ENCODE measurements around the gene MRM2.

MRM2 gene

DNA sequence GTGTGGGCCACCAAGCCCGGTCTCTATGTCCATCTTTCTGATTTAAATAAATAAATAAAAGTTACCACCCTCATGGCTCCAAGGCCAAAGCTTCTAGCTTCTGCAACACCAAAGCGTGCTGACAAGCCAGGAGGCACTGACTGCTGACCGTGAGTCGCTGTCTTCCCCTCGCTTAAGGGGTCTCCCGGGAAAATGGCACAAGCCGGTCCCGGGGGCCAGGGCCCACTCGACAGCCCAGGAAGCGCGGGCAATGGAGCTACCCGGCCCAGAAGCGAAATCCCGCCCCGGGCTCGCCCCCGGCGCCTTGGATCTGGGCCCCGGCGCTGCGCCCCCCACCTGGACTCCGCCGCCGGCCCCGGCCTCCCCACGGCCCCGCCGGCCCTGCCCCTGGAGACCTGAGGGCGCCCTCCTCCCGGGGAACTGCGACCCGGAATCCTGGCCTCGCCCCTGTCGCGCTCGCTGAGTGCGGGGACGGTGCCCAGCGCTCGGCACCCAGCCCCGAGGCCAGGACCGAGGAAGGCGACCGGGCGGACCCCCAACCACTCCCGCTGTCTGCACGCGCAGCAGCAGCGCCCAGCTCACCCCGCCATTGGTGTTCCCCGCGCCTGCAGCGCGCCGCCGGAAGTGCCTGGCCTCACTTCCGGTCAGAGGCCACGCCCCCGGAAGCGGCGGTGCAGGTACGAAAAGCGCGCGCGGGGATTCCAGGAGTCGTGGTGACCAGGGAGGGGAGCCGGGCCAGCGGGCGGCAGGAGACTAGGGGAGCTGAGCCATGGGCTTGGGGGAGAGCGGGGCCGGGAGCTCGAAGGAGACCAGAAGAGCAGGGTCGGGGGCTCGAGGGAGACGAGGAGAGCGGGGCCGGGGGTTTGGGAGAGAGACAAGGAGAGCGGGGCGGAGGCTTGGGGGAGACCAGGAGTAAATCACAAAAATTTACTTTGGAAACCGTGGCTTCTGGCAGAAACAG, at the start of gene MRM2, which contains the start of gene NUDT1:
Gene MRM2, minus strand, starts transcription at position 626 of the 961 bp plus-strand sequence. Its CDS starts 36 bp downstream, at position 590.
Gene NUDT1, plus strand, starts transcription at position 647 of the 961 bp plus-strand sequence. CDS start 2,349 bp downstream, outside the sequence.
- H3K4me1 ChIP-seq (ENCODE audit: control insufficient read depth, insufficient read depth, low read length), result peaks cover 18% of the 10 kb centered on the region
- H3K9me3 ChIP-seq (ENCODE audit: control insufficient read depth in 2 of 2, low read length in 2 of 2), result no peaks in the 10 kb centered on the region
- H3K27ac ChIP-seq (ENCODE audit: low read length), result no peak within 1 kb of the TSS
- peaks cover 14 to 19% of the 10 kb centered on the region in 2 donors for H3K36me3 ChIP-seq (ENCODE audit: control insufficient read depth in 2 of 2, insufficient read depth in 2 of 2, low read length in 2 of 2)
- H3K27me3 ChIP-seq (ENCODE audit: control insufficient read depth in 1 of 2, insufficient read depth in 2 of 2, low read length in 2 of 2), result no peaks in the 10 kb centered on the region
- peak within 1 kb of the TSS; percentile 83 to 84 for H3K4me3 ChIP-seq (ENCODE audit: low read length in 2 of 2)
- peak within 1 kb of the TSS; percentile 78 to 82 for H3K9ac ChIP-seq (ENCODE audit: low read length in 2 of 2)

DNA sequence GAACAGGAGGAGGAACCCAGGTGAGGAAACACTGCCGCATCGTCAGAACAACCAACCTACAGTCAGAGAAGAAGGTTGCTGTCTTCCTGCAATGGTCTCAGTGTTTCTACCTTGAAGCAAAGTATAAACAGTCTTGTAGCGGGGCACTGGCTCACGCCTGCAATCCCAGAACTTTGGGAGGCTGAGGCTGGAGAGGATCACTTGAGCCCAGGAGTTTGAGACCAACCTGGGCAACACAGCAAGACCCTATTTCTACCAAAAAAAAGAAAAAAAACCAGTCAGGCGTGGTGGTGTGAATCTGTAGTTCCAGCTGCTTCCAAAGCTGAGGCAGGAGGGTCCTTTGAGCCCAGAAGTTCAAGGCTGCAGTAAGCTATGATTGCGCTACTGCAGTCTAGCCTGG, 48.9 kb upstream of the MRM2 start:
- H3K9ac ChIP-seq (ENCODE audit: low read length in 2 of 2), result no peak overlapping the region
- no peaks in the 10 kb centered on the region for H3K4me1 ChIP-seq (ENCODE audit: control insufficient read depth, insufficient read depth, low read length)
- no peaks in the 10 kb centered on the region for H3K9me3 ChIP-seq (ENCODE audit: control insufficient read depth in 2 of 2, low read length in 2 of 2)
- no peaks in the 10 kb centered on the region for H3K27me3 ChIP-seq (ENCODE audit: control insufficient read depth in 1 of 2, insufficient read depth in 2 of 2, low read length in 2 of 2)
- H3K4me3 ChIP-seq (ENCODE audit: low read length in 2 of 2), result no peak overlapping the region
- H3K27ac ChIP-seq (ENCODE audit: low read length), result no peak overlapping the region
- no peaks in the 10 kb centered on the region for H3K36me3 ChIP-seq (ENCODE audit: control insufficient read depth in 2 of 2, insufficient read depth in 2 of 2, low read length in 2 of 2)

DNA sequence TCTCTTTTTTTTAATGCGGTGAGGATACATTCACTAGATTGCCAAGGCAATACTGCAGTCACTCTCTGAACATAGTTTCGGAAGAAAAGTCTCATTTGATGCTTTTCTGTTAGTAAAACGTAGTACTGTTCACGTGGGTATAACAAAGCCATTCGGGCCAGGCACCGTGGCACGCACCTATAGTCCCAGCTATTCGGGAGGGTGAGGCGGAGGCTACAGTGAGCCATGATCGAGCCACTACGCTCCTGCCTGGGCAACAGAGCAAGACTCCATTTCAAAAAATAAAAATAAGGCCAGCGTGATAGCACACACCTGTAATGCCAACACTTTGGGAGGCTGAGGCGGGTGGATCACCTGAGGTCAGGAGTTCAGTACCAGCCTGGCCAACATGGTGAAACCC, 47.6 kb upstream of the MRM2 start:
- Histone ChIP-seq H3K9me3 (ENCODE audit: control insufficient read depth in 2 of 2, low read length in 2 of 2) (no peaks in the 10 kb centered on the region), H3K4me3 (ENCODE audit: low read length in 2 of 2) (no peak overlapping the region), H3K36me3 (ENCODE audit: control insufficient read depth in 2 of 2, insufficient read depth in 2 of 2, low read length in 2 of 2) (no peaks in the 10 kb centered on the region), H3K4me1 (ENCODE audit: control insufficient read depth, insufficient read depth, low read length) (no peaks in the 10 kb centered on the region), H3K27me3 (ENCODE audit: control insufficient read depth in 1 of 2, insufficient read depth in 2 of 2, low read length in 2 of 2) (no peaks in the 10 kb centered on the region), H3K27ac (ENCODE audit: low read length) (no peak overlapping the region), H3K9ac (ENCODE audit: low read length in 2 of 2) (no peak overlapping the region)

DNA sequence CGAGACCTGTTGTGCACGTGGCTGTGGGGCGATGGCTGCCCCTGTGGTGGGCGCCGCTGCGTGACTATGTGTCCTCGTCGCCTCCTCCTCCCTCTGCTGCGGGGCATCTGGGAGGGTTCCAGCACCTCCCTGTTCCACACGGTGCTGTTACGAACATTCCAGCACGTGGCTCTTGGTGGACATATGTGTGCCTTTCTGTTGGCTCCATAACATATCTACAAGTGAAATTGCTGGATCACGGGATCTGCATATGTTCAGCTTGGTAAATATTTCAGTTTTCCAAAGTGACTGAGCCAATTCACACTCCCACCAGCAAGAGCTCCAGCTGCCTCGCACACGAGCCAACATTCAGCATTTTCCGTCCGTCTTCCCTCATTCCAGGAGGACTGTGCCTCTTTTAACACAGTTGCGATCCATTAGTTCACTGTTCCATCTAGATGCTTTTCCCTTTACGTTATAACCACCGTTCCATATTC, 47.1 kb upstream of the MRM2 start:
- H3K4me1 ChIP-seq (ENCODE audit: control insufficient read depth, insufficient read depth, low read length), result no peaks in the 10 kb centered on the region
- no peaks in the 10 kb centered on the region for H3K27me3 ChIP-seq (ENCODE audit: control insufficient read depth in 1 of 2, insufficient read depth in 2 of 2, low read length in 2 of 2)
- H3K9ac ChIP-seq (ENCODE audit: low read length in 2 of 2), result no peak overlapping the region
- H3K4me3 ChIP-seq (ENCODE audit: low read length in 2 of 2), result no peak overlapping the region
- no peak overlapping the region for H3K27ac ChIP-seq (ENCODE audit: low read length)
- no peaks in the 10 kb centered on the region for H3K9me3 ChIP-seq (ENCODE audit: control insufficient read depth in 2 of 2, low read length in 2 of 2)
- no peaks in the 10 kb centered on the region for H3K36me3 ChIP-seq (ENCODE audit: control insufficient read depth in 2 of 2, insufficient read depth in 2 of 2, low read length in 2 of 2)

DNA sequence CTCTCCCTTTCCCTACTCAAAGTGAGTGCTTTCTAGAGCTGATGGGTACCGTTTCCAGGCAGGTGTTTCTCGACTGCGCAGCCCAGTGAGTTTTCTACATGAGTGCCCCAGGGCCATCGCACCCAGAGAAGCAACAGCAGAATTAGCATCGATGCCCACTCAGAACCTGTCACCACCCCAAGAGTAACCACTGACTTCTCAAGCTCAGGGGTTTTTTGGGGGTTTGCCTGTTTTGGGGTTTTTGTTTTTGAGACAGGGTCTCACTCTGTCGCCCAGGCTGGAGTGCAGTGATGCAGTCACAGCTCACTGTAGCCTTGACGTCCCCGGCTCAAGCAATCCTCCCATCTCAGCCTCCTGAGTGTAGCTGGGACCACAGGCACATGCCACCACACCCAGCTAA, 46.5 kb upstream of the MRM2 start:
- H3K9ac ChIP-seq (ENCODE audit: low read length in 2 of 2), result no peak overlapping the region
- no peaks in the 10 kb centered on the region for H3K36me3 ChIP-seq (ENCODE audit: control insufficient read depth in 2 of 2, insufficient read depth in 2 of 2, low read length in 2 of 2)
- no peaks in the 10 kb centered on the region for H3K27me3 ChIP-seq (ENCODE audit: control insufficient read depth in 1 of 2, insufficient read depth in 2 of 2, low read length in 2 of 2)
- no peaks in the 10 kb centered on the region for H3K4me1 ChIP-seq (ENCODE audit: control insufficient read depth, insufficient read depth, low read length)
- no peaks in the 10 kb centered on the region for H3K9me3 ChIP-seq (ENCODE audit: control insufficient read depth in 2 of 2, low read length in 2 of 2)
- no peak overlapping the region for H3K27ac ChIP-seq (ENCODE audit: low read length)
- H3K4me3 ChIP-seq (ENCODE audit: low read length in 2 of 2), result no peak overlapping the region

DNA sequence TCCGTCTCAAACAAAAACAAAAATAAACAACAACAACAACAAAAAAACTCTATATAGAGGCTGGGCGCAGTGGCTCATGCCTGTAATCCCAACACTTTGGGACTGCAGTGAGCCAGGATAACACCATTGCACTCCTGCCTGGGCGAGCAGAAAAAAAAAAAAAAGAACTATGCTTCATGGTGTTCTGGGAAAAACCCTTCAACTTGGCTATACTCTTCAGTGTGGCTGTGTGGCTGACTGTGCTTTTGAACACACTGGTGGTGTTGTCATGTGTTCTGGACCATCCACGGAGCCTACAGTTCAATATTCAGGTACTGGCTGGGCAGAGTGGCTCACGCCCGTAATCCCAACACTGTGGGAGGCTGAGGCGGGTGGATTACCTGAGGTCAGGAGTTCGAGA, 45.7 kb upstream of the MRM2 start:
- no peaks in the 10 kb centered on the region for H3K4me1 ChIP-seq (ENCODE audit: control insufficient read depth, insufficient read depth, low read length)
- no peaks in the 10 kb centered on the region for H3K27me3 ChIP-seq (ENCODE audit: control insufficient read depth in 1 of 2, insufficient read depth in 2 of 2, low read length in 2 of 2)
- no peaks in the 10 kb centered on the region for H3K9me3 ChIP-seq (ENCODE audit: control insufficient read depth in 2 of 2, low read length in 2 of 2)
- no peaks in the 10 kb centered on the region for H3K36me3 ChIP-seq (ENCODE audit: control insufficient read depth in 2 of 2, insufficient read depth in 2 of 2, low read length in 2 of 2)
- no peak overlapping the region for H3K27ac ChIP-seq (ENCODE audit: low read length)
- no peak overlapping the region for H3K4me3 ChIP-seq (ENCODE audit: low read length in 2 of 2)
- no peak overlapping the region for H3K9ac ChIP-seq (ENCODE audit: low read length in 2 of 2)

DNA sequence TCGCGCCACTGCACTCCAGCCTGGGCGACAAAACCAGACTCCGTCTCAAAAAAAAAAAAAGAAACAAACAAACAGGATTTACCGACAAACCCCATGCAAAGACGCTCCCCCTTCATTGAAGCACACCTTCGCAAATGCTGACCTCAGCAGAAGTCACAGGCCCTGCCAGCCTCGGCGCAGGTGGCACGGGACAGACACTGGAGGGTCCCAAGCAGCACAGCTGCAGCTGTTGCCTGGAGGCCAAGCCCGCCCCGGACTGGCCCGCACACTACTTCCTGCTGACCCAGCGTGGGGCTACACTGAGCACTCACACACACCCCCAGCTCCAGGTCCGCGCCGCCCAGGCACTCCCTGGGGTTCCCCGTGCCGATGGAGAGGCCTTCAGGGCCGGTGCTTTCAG, 41.1 kb upstream of the MRM2 start:
- peaks cover 11% of the 10 kb centered on the region for H3K4me1 ChIP-seq (ENCODE audit: control insufficient read depth, insufficient read depth, low read length)
- H3K27ac ChIP-seq (ENCODE audit: low read length), result no peak overlapping the region
- H3K36me3 ChIP-seq (ENCODE audit: control insufficient read depth in 2 of 2, insufficient read depth in 2 of 2, low read length in 2 of 2), result peaks cover 0 to under 1% of the 10 kb centered on the region in 2 donors
- H3K9me3 ChIP-seq (ENCODE audit: control insufficient read depth in 2 of 2, low read length in 2 of 2), result no peaks in the 10 kb centered on the region
- H3K9ac ChIP-seq (ENCODE audit: low read length in 2 of 2), result no peak overlapping the region
- H3K27me3 ChIP-seq (ENCODE audit: control insufficient read depth in 1 of 2, insufficient read depth in 2 of 2, low read length in 2 of 2), result no peaks in the 10 kb centered on the region
- H3K4me3 ChIP-seq (ENCODE audit: low read length in 2 of 2), result no peak overlapping the region

DNA sequence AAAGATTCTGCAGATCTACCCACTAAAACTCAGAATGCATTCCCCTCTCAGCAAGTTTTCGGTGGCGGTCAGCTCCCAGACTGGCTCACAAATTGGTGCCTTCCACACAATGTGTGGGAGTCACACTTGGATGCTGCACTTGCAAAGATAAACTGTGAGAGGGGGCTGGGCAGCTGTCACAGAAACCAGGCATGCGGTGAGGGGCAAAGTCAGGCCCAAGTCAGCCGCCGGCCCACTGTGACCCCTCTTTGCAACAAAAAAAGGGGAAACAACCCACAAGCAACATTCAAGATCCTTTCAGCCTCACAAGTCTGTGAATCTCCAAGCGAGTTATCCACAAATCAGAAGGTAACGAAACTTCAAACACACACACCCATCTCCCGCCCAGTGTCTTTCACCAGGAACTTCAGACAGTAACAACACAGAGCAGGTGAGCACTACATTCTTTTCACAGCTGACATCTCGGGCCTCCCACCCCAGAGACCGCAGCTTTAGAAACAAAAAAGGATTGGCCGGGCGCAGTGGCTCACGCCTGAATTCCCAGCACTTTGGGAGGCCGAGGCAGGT, 40.3 kb upstream of the MRM2 start:
- Histone ChIP-seq H3K9ac (ENCODE audit: low read length in 2 of 2) (peak overlapping the region; percentile 58 to 66), H3K9me3 (ENCODE audit: control insufficient read depth in 2 of 2, low read length in 2 of 2) (no peaks in the 10 kb centered on the region), H3K27ac (ENCODE audit: low read length) (peak overlapping the region; percentile 74), H3K27me3 (ENCODE audit: control insufficient read depth in 1 of 2, insufficient read depth in 2 of 2, low read length in 2 of 2) (no peaks in the 10 kb centered on the region), H3K36me3 (ENCODE audit: control insufficient read depth in 2 of 2, insufficient read depth in 2 of 2, low read length in 2 of 2) (peaks cover 0 to 2% of the 10 kb centered on the region in 2 donors), H3K4me3 (ENCODE audit: low read length in 2 of 2) (peak overlapping the region; percentile 9 to 47), H3K4me1 (ENCODE audit: control insufficient read depth, insufficient read depth, low read length) (peaks cover 11% of the 10 kb centered on the region)

DNA sequence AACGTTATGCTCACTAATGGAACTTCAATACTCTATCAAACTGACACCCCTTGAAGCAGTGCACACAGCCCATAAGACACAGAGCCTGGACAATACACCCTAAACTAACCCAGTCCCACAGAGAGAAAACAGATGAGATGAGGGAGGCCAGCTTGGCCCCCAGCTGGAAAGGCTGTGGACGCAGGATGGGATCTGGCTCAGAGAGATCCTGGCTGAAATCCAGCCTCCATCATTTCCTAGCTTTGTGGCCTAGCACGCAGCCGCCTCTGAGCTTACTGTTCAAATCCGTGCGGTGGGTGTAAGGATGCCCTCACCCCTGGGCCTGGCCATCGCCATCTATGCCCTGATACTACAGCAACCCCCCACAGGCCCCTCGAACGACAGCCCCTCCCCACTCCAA, 39.5 kb upstream of the MRM2 start:
- Histone ChIP-seq H3K27me3 (ENCODE audit: control insufficient read depth in 1 of 2, insufficient read depth in 2 of 2, low read length in 2 of 2) (no peaks in the 10 kb centered on the region), H3K27ac (ENCODE audit: low read length) (peak overlapping the region; percentile 74), H3K4me3 (ENCODE audit: low read length in 2 of 2) (peak overlapping the region; percentile 9 to 47), H3K9me3 (ENCODE audit: control insufficient read depth in 2 of 2, low read length in 2 of 2) (no peaks in the 10 kb centered on the region), H3K4me1 (ENCODE audit: control insufficient read depth, insufficient read depth, low read length) (peaks cover 11% of the 10 kb centered on the region), H3K36me3 (ENCODE audit: control insufficient read depth in 2 of 2, insufficient read depth in 2 of 2, low read length in 2 of 2) (peaks cover 0 to 5% of the 10 kb centered on the region in 2 donors), H3K9ac (ENCODE audit: low read length in 2 of 2) (peak overlapping the region; percentile 58 to 66)

DNA sequence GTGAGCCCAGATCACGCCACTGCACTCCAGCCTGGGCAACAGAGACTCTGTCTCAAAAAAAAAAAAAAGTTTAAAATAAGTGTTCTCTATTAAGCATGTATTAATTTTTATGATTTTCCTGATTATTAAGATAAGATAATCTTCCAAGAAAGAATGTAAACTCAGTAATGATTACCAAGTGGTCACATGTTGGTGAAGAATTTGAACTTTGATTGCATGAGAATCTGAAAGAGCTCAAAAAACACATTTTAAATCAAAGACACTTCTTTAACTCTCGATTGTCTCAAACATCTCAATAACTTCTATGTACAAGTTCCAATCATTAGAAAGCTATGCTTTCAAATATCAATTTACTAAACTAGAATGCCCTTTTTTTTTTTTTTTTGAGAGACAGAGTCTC, 38.4 kb upstream of the MRM2 start:
- Histone ChIP-seq H3K36me3 (ENCODE audit: control insufficient read depth in 2 of 2, insufficient read depth in 2 of 2, low read length in 2 of 2) (peaks cover 0 to 5% of the 10 kb centered on the region in 2 donors), H3K27me3 (ENCODE audit: control insufficient read depth in 1 of 2, insufficient read depth in 2 of 2, low read length in 2 of 2) (no peaks in the 10 kb centered on the region), H3K27ac (ENCODE audit: low read length) (no peak overlapping the region), H3K4me3 (ENCODE audit: low read length in 2 of 2) (no peak overlapping the region), H3K9me3 (ENCODE audit: control insufficient read depth in 2 of 2, low read length in 2 of 2) (no peaks in the 10 kb centered on the region), H3K9ac (ENCODE audit: low read length in 2 of 2) (no peak overlapping the region), H3K4me1 (ENCODE audit: control insufficient read depth, insufficient read depth, low read length) (peaks cover 11% of the 10 kb centered on the region)
